MG63 (cell line): Measurements from ENCODE around the gene GLB1L3. TPM values are rescaled to one million over a fixed set of nuclear protein-coding genes. Genes with fewer than 3 reads are reported as not detected.
"Not testable (repeated sequence)": the region's sequence is repeated elsewhere in the genome, so short reads cannot be mapped to it uniquely, and the experiment has no call there.

Experiments
- DNase-seq: peaks from one replicate; pipeline ENCODE4 v3.0.0-alpha.2; 2020
- H3K27me3 ChIP-seq: fragments of 250-450 bp; sonication (Bioruptor Pico); 2 replicates; pipeline ENCODE4 v1.5.1; 2020; ENCODE audit warnings: mild to moderate bottlenecking, moderate library complexity
- H3K36me3 ChIP-seq: fragments of 250-450 bp; sonication (Bioruptor Pico); 2 replicates; pipeline ENCODE4 v1.5.1; 2020; ENCODE audit warnings: mild to moderate bottlenecking, moderate library complexity
- H3K4me3 ChIP-seq: fragments of 250-450 bp; sonication (Bioruptor Pico); 2 replicates; pipeline ENCODE4 v1.5.1; 2020; ENCODE audit warnings: mild to moderate bottlenecking, moderate library complexity
- H3K9me3 ChIP-seq: fragments of 250-450 bp; sonication (Bioruptor Pico); 2 replicates; pipeline ENCODE4 v1.5.1; 2020; ENCODE audit warnings: mild to moderate bottlenecking, moderate library complexity
- total RNA-seq: library from RNA; depleted of rRNA; stranded (reverse); fragments of >200 nt; shearing (Covaris generic); gene quantifications from 2 replicates; pipeline ENCODE4 v1.2.3, GENCODE V29; 2014; ENCODE audit warnings: low replicate concordance

Gene GLB1L3
- total RNA-seq, 1 experiment from 2014 or later = not detected

- H3K4me3 ChIP-seq = no peak overlapping the region
- H3K27me3 ChIP-seq = no peaks in the 10 kb centered on the region
- no peak for DNase-seq
- no peaks in the 10 kb centered on the region for H3K36me3 ChIP-seq
- no peaks in the 10 kb centered on the region for H3K9me3 ChIP-seq
Observed at GRCh38 chr11:134343646-134344045, 67.5 kb downstream of the GLB1L3 start.

- H3K4me3 ChIP-seq, H3K27me3 ChIP-seq, DNase-seq, H3K36me3 ChIP-seq, H3K9me3 ChIP-seq: not testable (repeated sequence)
Observed at GRCh38 chr11:134344497-134345236, 68.5 kb downstream of the GLB1L3 start.

GRCh38 chr11:134345237-134345550 is 69.0 kb downstream of the GLB1L3 start:
- no peaks in the 10 kb centered on the region for H3K9me3 ChIP-seq
- no peak overlapping the region for H3K4me3 ChIP-seq
- no peaks in the 10 kb centered on the region for H3K27me3 ChIP-seq
- no peak for DNase-seq
- H3K36me3 ChIP-seq = no peaks in the 10 kb centered on the region

- H3K9me3 ChIP-seq = no peaks in the 10 kb centered on the region
- no peak overlapping the region for H3K4me3 ChIP-seq
- no peaks in the 10 kb centered on the region for H3K36me3 ChIP-seq
- H3K27me3 ChIP-seq = no peaks in the 10 kb centered on the region
- DNase-seq = no peak
Observed at GRCh38 chr11:134346101-134346975, 70.2 kb downstream of the GLB1L3 start.

GRCh38 chr11:134346976-134347350 is 70.8 kb downstream of the GLB1L3 start:
- Histone ChIP-seq H3K4me3 (no peak overlapping the region), H3K27me3 (no peaks in the 10 kb centered on the region), H3K9me3 (no peaks in the 10 kb centered on the region), H3K36me3 (no peaks in the 10 kb centered on the region)
- no peak for DNase-seq

- H3K36me3 ChIP-seq = no peaks in the 10 kb centered on the region
- DNase-seq = no peak
- no peak overlapping the region for H3K4me3 ChIP-seq
- no peaks in the 10 kb centered on the region for H3K27me3 ChIP-seq
- no peaks in the 10 kb centered on the region for H3K9me3 ChIP-seq
Observed at GRCh38 chr11:134347441-134347840, 71.3 kb downstream of the GLB1L3 start.

GRCh38 chr11:134349109-134349801 is 73.1 kb downstream of the GLB1L3 start:
- no peak for DNase-seq
- Histone ChIP-seq H3K4me3 (no peak overlapping the region), H3K27me3 (no peaks in the 10 kb centered on the region; the same call in 1 of the 2 replicates)

GRCh38 chr11:134349802-134350355 is 73.7 kb downstream of the GLB1L3 start:
- H3K4me3 ChIP-seq = no peak overlapping the region
- DNase-seq = no peak

More at GRCh38 chr11:134349109-134349801, 73.1 kb downstream of the GLB1L3 start:
- Histone ChIP-seq H3K36me3 (no peaks in the 10 kb centered on the region), H3K9me3 (no peaks in the 10 kb centered on the region)

GRCh38 chr11:134350381-134350780 is 74.2 kb downstream of the GLB1L3 start:
- Histone ChIP-seq H3K27me3 (no peaks in the 10 kb centered on the region; the same call in 1 of the 2 replicates), H3K9me3 (no peaks in the 10 kb centered on the region), H3K4me3 (no peak overlapping the region), H3K36me3 (no peaks in the 10 kb centered on the region)
- no peak for DNase-seq

More at GRCh38 chr11:134349802-134350355, 73.7 kb downstream of the GLB1L3 start:
- no peaks in the 10 kb centered on the region for H3K9me3 ChIP-seq
- H3K27me3 ChIP-seq = no peaks in the 10 kb centered on the region; the same call in 1 of the 2 replicates
- no peaks in the 10 kb centered on the region for H3K36me3 ChIP-seq

- H3K27me3 ChIP-seq = no peaks in the 10 kb centered on the region; the same call in 1 of the 2 replicates
- no peak for DNase-seq
Observed at GRCh38 chr11:134352111-134352510, 75.9 kb downstream of the GLB1L3 start.

GRCh38 chr11:134355136-134355535 is 79.0 kb downstream of the GLB1L3 start:
- Histone ChIP-seq H3K27me3 (no peaks in the 10 kb centered on the region; the same call in 1 of the 2 replicates), H3K9me3 (no peaks in the 10 kb centered on the region), H3K4me3 (no peak overlapping the region), H3K36me3 (no peaks in the 10 kb centered on the region)
- no peak for DNase-seq

More at GRCh38 chr11:134352111-134352510, 75.9 kb downstream of the GLB1L3 start:
- Histone ChIP-seq H3K9me3 (no peaks in the 10 kb centered on the region), H3K4me3 (no peak overlapping the region), H3K36me3 (no peaks in the 10 kb centered on the region)

GRCh38 chr11:134355656-134356055 is 79.5 kb downstream of the GLB1L3 start:
- no peak for DNase-seq
- Histone ChIP-seq H3K27me3 (no peaks in the 10 kb centered on the region; the same call in 1 of the 2 replicates), H3K4me3 (no peak overlapping the region), H3K36me3 (no peaks in the 10 kb centered on the region), H3K9me3 (no peaks in the 10 kb centered on the region)

GRCh38 chr11:134356656-134357544 is 80.7 kb downstream of the GLB1L3 start:
- DNase-seq = no peak

GRCh38 chr11:134357545-134357839 is 81.3 kb downstream of the GLB1L3 start:
- DNase-seq = no peak
- H3K9me3 ChIP-seq = no peaks in the 10 kb centered on the region

More at GRCh38 chr11:134356656-134357544, 80.7 kb downstream of the GLB1L3 start:
- Histone ChIP-seq H3K4me3 (no peak overlapping the region), H3K36me3 (no peaks in the 10 kb centered on the region), H3K27me3 (no peaks in the 10 kb centered on the region; the same call in 1 of the 2 replicates), H3K9me3 (no peaks in the 10 kb centered on the region)

GRCh38 chr11:134358165-134358855 is 82.1 kb downstream of the GLB1L3 start:
- no peaks in the 10 kb centered on the region for H3K36me3 ChIP-seq

More at GRCh38 chr11:134357545-134357839, 81.3 kb downstream of the GLB1L3 start:
- Histone ChIP-seq H3K36me3 (no peaks in the 10 kb centered on the region), H3K4me3 (no peak overlapping the region), H3K27me3 (no peaks in the 10 kb centered on the region; the same call in 1 of the 2 replicates)

More at GRCh38 chr11:134358165-134358855, 82.1 kb downstream of the GLB1L3 start:
- H3K9me3 ChIP-seq = no peaks in the 10 kb centered on the region
- H3K4me3 ChIP-seq = no peak overlapping the region
- DNase-seq = no peak
- H3K27me3 ChIP-seq = no peaks in the 10 kb centered on the region; the same call in 1 of the 2 replicates
